GM12878 (cell line): ENCODE results near the gene SUMF1. TPM values are rescaled to one million over a fixed set of nuclear protein-coding genes. Genes with fewer than 3 reads are reported as not detected.

ENCODE experiments used
- ASH2L ChIP-seq: fragments of 300-600, 200-600 bp; sonication (generic); IDR thresholded peaks from 2 replicates; pipeline ENCODE4 v1.6.1; 2017; ENCODE audit warnings: low read depth, mild to moderate bottlenecking, borderline replicate concordance
- CBX5 ChIP-seq: sonication (generic); IDR thresholded peaks from 2 replicates; pipeline ENCODE4 v1.6.1; 2016; ENCODE audit warnings: low read depth, moderate library complexity, mild to moderate bottlenecking, inconsistent platforms
- CREB1 ChIP-seq: IDR thresholded peaks from 2 replicates; pipeline ENCODE4 v1.6.1; 2012; ENCODE audit warnings: low read depth, mild to moderate bottlenecking, inconsistent platforms
- DPF2 ChIP-seq: fragments of 450-650 bp; IDR thresholded peaks from 2 replicates; pipeline ENCODE4 v1.6.1; 2017; ENCODE audit warnings: mild to moderate bottlenecking
- IKZF1 ChIP-seq: fragments of 450-650 bp; conservative IDR thresholded peaks from 2 replicates; pipeline ENCODE4 v1.6.1; 2017; ENCODE audit warnings: antibody characterized with exemption, mild to moderate bottlenecking
- KLF5 ChIP-seq: fragments of 450-650 bp; IDR thresholded peaks from 2 replicates; pipeline ENCODE4 v1.6.1; 2014; ENCODE audit warnings: mild to moderate bottlenecking; ENCODE audit not compliant: partially characterized antibody
- MXI1 ChIP-seq: fragments of 150-350 bp; IDR thresholded peaks from 2 replicates; pipeline ENCODE4 v1.6.1; 2011; ENCODE audit warnings: low read depth, mild to moderate bottlenecking, inconsistent platforms, low read length, improper control_type of control experiment
- PML ChIP-seq: IDR thresholded peaks from 2 replicates; pipeline ENCODE4 v1.6.1; 2012; ENCODE audit warnings: low read length, inconsistent platforms
- POU2F2 ChIP-seq: IDR thresholded peaks from 3 replicates; pipeline ENCODE4 v1.6.1; 2011; ENCODE audit warnings: low read depth, mild to moderate bottlenecking, low read length, borderline replicate concordance
- RBBP5 ChIP-seq: fragments of 200-600 bp; sonication (generic); conservative IDR thresholded peaks from 2 replicates; pipeline ENCODE4 v1.6.1; 2016
- RFX5 ChIP-seq: IDR thresholded peaks from 2 replicates; pipeline ENCODE4 v1.6.1; 2011; ENCODE audit warnings: low read depth, low read length, improper control_type of control experiment
- RUNX3 ChIP-seq: IDR thresholded peaks from 2 replicates; pipeline ENCODE4 v1.6.1; 2012; ENCODE audit warnings: low read length, inconsistent platforms
- SIX5 ChIP-seq: IDR thresholded peaks from 2 replicates; pipeline ENCODE4 v1.6.1; 2011; ENCODE audit warnings: mild to moderate bottlenecking, low read depth, low read length, moderate library complexity; ENCODE audit not compliant: severe bottlenecking
- SP1 ChIP-seq: IDR thresholded peaks from one replicate; pipeline ENCODE4 v1.6.1; 2011; ENCODE audit warnings: low read depth, low read length
- STAT3 ChIP-seq: IDR thresholded peaks from 2 replicates; pipeline ENCODE4 v1.6.1; 2011; ENCODE audit warnings: low read depth, low read length, improper control_type of control experiment
- ZNF24 ChIP-seq: fragments of 450-650 bp; IDR thresholded peaks from 2 replicates; pipeline ENCODE4 v1.6.1; 2017; ENCODE audit warnings: antibody characterized with exemption, mild to moderate bottlenecking
- ZNF622 ChIP-seq: fragments of 450-650 bp; IDR thresholded peaks from 2 replicates; pipeline ENCODE4 v1.6.1; 2017; ENCODE audit warnings: mild to moderate bottlenecking, inconsistent platforms
- polyA plus RNA-seq, 11 experiments: library from polyadenylated mRNA; depleted of rRNA in 4 of 11; unstranded in 6 of 11; stranded (reverse) in 5 of 11; fragments of >200 nt; fragmentation: Nextera tagmentation in 4 of 11; fragmentation: Illumina TruSeq in 1 of 11; extraction: Ambion mirVana in 4 of 11; extraction: Trizol in 1 of 11; gene quantifications; 1 replicate in 1 of 11; 2 replicates in 10 of 11; pipeline versions ENCODE4 v1.2.1 to v1.2.3, GENCODE V29; 2011 to 2016; ENCODE audit warnings: inconsistent platforms in 2 of 11, missing spikeins in 2 of 11, low read depth in 1 of 11
- total RNA-seq, 4 experiments: library from RNA; depleted of rRNA in 3 of 4; stranded (reverse); fragments of >200 nt in 3 of 4; fragmentation: Illumina TruSeq in 1 of 4; extraction: Trizol in 1 of 4; gene quantifications; 2 replicates each; pipeline versions ENCODE4 v1.2.1 to v1.2.3, GENCODE V29; 2013 to 2021
- TF ChIP-seq, protein P1 (sequence below): fragments of 450-650 bp; formaldehyde crosslinking; IDR thresholded peaks from 2 replicates; pipeline ENCODE4 v1.5.0; 2022; ENCODE audit warnings: mild to moderate bottlenecking, missing genetic modification characterization
- TF ChIP-seq, protein P2 (sequence below): fragments of 450-650 bp; conservative IDR thresholded peaks from 2 replicates; pipeline ENCODE4 v1.6.1; 2017; ENCODE audit warnings: mild to moderate bottlenecking, moderate library complexity
- TF ChIP-seq, protein P3 (sequence below): fragments of 450-650 bp; IDR thresholded peaks from 2 replicates; pipeline ENCODE4 v1.6.1; 2016; ENCODE audit warnings: mild to moderate bottlenecking
- TF ChIP-seq, protein P4 (sequence below): IDR thresholded peaks from 2 replicates; pipeline ENCODE4 v1.6.1; 2011; ENCODE audit warnings: borderline replicate concordance, low read depth, mild to moderate bottlenecking, moderate library complexity, mixed read lengths, low read length; ENCODE audit not compliant: insufficient read depth; ENCODE audit errors: extremely low read length
- TF ChIP-seq, protein P5 (sequence below): fragments of 450-650 bp; IDR thresholded peaks from 2 replicates; pipeline ENCODE4 v1.6.1; 2017; ENCODE audit warnings: low read depth, mild to moderate bottlenecking, moderate library complexity

SUMF1 gene
- total and polyA plus RNA-seq, 10 of the 15 experiments (the other 5 are each of a cell fraction or from before 2014, with no cell fraction given): 3.2 to 14.3 (median 8.5) TPM

DNA sequence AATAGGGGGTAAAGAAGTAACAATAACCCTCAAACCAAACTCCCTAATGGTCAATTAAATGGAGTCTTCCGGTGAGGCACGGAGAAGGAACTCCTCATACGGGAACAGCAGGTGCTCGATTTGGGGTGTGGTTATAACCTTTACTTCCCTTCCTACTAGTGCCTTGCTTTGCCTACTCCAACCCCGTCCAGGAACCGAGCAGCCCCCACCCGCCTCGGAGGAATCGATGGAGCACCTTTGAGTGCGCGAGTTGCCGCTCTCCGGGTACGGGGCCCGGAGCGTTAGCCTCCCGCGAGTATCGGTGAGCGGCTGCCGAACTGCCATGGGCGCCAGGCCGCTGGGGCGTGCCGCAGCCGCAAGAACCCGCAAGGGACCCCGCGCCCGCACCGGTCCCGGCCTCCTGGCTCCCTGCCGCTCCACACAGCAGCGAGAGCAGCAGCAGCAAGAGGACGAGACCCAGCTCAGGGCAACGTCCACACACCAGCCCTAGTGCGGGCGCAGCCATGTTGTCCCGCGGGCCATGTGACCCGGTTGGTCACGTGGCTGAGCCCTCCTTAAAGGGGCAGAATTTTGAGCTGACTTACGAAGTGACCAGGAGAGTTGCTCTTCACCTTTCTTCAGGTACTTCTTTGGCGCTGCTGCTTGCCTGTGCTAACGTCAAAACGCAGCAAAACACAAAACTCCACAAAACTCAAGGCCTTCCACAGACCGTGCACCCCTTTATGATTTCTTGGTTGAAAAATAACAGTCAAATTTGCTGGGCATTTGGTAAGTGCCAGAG is at the start of gene SUMF1 (continued):
- TF ChIP-seq, protein P1, sequence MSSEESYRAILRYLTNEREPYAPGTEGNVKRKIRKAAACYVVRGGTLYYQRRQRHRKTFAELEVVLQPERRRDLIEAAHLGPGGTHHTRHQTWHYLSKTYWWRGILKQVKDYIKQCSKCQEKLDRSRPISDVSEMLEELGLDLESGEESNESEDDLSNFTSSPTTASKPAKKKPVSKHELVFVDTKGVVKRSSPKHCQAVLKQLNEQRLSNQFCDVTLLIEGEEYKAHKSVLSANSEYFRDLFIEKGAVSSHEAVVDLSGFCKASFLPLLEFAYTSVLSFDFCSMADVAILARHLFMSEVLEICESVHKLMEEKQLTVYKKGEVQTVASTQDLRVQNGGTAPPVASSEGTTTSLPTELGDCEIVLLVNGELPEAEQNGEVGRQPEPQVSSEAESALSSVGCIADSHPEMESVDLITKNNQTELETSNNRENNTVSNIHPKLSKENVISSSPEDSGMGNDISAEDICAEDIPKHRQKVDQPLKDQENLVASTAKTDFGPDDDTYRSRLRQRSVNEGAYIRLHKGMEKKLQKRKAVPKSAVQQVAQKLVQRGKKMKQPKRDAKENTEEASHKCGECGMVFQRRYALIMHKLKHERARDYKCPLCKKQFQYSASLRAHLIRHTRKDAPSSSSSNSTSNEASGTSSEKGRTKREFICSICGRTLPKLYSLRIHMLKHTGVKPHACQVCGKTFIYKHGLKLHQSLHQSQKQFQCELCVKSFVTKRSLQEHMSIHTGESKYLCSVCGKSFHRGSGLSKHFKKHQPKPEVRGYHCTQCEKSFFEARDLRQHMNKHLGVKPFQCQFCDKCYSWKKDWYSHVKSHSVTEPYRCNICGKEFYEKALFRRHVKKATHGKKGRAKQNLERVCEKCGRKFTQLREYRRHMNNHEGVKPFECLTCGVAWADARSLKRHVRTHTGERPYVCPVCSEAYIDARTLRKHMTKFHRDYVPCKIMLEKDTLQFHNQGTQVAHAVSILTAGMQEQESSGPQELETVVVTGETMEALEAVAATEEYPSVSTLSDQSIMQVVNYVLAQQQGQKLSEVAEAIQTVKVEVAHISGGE: no peak
- TF ChIP-seq, protein P2, sequence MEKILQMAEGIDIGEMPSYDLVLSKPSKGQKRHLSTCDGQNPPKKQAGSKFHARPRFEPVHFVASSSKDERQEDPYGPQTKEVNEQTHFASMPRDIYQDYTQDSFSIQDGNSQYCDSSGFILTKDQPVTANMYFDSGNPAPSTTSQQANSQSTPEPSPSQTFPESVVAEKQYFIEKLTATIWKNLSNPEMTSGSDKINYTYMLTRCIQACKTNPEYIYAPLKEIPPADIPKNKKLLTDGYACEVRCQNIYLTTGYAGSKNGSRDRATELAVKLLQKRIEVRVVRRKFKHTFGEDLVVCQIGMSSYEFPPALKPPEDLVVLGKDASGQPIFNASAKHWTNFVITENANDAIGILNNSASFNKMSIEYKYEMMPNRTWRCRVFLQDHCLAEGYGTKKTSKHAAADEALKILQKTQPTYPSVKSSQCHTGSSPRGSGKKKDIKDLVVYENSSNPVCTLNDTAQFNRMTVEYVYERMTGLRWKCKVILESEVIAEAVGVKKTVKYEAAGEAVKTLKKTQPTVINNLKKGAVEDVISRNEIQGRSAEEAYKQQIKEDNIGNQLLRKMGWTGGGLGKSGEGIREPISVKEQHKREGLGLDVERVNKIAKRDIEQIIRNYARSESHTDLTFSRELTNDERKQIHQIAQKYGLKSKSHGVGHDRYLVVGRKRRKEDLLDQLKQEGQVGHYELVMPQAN: peak; percentile 99
- TF ChIP-seq POU2F2: peak; percentile 84; the same call in 2 of the 3 replicates
- TF ChIP-seq CREB1: peak; percentile 9; the same call in 1 of the 2 replicates
- TF ChIP-seq CBX5: 0 out of 2 replicates have a peak, but pooled peaks have one; percentile 91
- peak; percentile 60; the same call in 1 of the 2 replicates for TF ChIP-seq PML
- TF ChIP-seq, protein P3, sequence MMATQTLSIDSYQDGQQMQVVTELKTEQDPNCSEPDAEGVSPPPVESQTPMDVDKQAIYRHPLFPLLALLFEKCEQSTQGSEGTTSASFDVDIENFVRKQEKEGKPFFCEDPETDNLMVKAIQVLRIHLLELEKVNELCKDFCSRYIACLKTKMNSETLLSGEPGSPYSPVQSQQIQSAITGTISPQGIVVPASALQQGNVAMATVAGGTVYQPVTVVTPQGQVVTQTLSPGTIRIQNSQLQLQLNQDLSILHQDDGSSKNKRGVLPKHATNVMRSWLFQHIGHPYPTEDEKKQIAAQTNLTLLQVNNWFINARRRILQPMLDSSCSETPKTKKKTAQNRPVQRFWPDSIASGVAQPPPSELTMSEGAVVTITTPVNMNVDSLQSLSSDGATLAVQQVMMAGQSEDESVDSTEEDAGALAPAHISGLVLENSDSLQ: no peak
- 0 out of 2 replicates have a peak, but pooled peaks have one; percentile 50 for TF ChIP-seq RBBP5
- no peak for TF ChIP-seq ZNF24
- no peak for TF ChIP-seq ZNF622
- peak; percentile 91 for TF ChIP-seq IKZF1
- TF ChIP-seq SP1: peak; percentile 63
- peak; percentile 98 for TF ChIP-seq MXI1
- TF ChIP-seq, protein P4, sequence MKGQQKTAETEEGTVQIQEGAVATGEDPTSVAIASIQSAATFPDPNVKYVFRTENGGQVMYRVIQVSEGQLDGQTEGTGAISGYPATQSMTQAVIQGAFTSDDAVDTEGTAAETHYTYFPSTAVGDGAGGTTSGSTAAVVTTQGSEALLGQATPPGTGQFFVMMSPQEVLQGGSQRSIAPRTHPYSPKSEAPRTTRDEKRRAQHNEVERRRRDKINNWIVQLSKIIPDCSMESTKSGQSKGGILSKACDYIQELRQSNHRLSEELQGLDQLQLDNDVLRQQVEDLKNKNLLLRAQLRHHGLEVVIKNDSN: peak; percentile 100
- TF ChIP-seq DPF2: peak; percentile 75; the same call in 1 of the 2 replicates
- TF ChIP-seq RFX5: no peak
- 0 out of 2 replicates have a peak, but pooled peaks have one; percentile 80 for TF ChIP-seq ASH2L
- TF ChIP-seq, protein P5, sequence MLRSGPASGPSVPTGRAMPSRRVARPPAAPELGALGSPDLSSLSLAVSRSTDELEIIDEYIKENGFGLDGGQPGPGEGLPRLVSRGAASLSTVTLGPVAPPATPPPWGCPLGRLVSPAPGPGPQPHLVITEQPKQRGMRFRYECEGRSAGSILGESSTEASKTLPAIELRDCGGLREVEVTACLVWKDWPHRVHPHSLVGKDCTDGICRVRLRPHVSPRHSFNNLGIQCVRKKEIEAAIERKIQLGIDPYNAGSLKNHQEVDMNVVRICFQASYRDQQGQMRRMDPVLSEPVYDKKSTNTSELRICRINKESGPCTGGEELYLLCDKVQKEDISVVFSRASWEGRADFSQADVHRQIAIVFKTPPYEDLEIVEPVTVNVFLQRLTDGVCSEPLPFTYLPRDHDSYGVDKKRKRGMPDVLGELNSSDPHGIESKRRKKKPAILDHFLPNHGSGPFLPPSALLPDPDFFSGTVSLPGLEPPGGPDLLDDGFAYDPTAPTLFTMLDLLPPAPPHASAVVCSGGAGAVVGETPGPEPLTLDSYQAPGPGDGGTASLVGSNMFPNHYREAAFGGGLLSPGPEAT: peak; percentile 100
- no peak for TF ChIP-seq STAT3
- peak; percentile 53 for TF ChIP-seq SIX5
- peak; percentile 30 for TF ChIP-seq KLF5
- TF ChIP-seq RUNX3: peak; percentile 51; the same call in 1 of the 2 replicates
